Smooth muscle cell (in vitro differentiated cells): ENCODE data around the gene CNTNAP2. TPM values are rescaled to one million over a fixed set of nuclear protein-coding genes. Genes with fewer than 3 reads are reported as not detected.

Experiments used
- DNase-seq: peaks from one replicate; lab custom pipeline; 2025; ENCODE audit not compliant: unreplicated experiment; lab: John Stamatoyannopoulos, UW
- H2AFZ ChIP-seq: fragments of 200-600 bp; sonication (generic); 2 replicates; pipeline ENCODE4 v1.6.0; 2016; ENCODE audit warnings: antibody characterized with exemption, low read depth, mild to moderate bottlenecking
- H3F3A ChIP-seq: fragments of 200-600 bp; sonication (generic); 2 replicates; pipeline ENCODE4 v1.6.0; 2017; ENCODE audit warnings: antibody characterized with exemption, low read depth
- H3K27ac ChIP-seq: fragments of 200-600 bp; sonication (generic); 2 replicates; pipeline ENCODE4 v1.5.1; 2016; ENCODE audit warnings: low read depth, mild to moderate bottlenecking
- H3K27me3 ChIP-seq: fragments of 200-600 bp; sonication (generic); 2 replicates; pipeline ENCODE4 v1.6.1; 2016; ENCODE audit warnings: low read depth, mild to moderate bottlenecking
- H3K36me3 ChIP-seq: fragments of 200-600 bp; sonication (generic); 2 replicates; pipeline ENCODE4 v1.5.1; 2016; ENCODE audit warnings: low read depth
- H3K4me1 ChIP-seq: fragments of 200-600 bp; sonication (generic); 2 replicates; pipeline ENCODE4 v1.5.1; 2016; ENCODE audit warnings: low read depth
- H3K4me2 ChIP-seq: fragments of 200-600 bp; sonication (generic); 2 replicates; pipeline ENCODE4 v1.6.0; 2016; ENCODE audit warnings: mild to moderate bottlenecking
- H3K4me3 ChIP-seq: fragments of 200-600 bp; sonication (generic); 2 replicates; pipeline ENCODE4 v1.5.1; 2016; ENCODE audit warnings: mild to moderate bottlenecking
- H3K79me2 ChIP-seq: fragments of 200-600 bp; sonication (generic); 2 replicates; pipeline ENCODE4 v1.6.0; 2016; ENCODE audit warnings: low read depth, mild to moderate bottlenecking
- H3K9ac ChIP-seq: fragments of 200-600 bp; sonication (generic); 2 replicates; pipeline ENCODE4 v1.6.0; 2016; ENCODE audit warnings: low read depth
- H3K9me3 ChIP-seq: fragments of 200-600 bp; sonication (generic); replicated peaks from 2 replicates; pipeline ENCODE4 v1.5.1; 2016; ENCODE audit warnings: low read depth
- H4K20me1 ChIP-seq: fragments of 200-600 bp; sonication (generic); 2 replicates; pipeline ENCODE4 v1.6.0; 2016; ENCODE audit warnings: low read depth
- CTCF ChIP-seq: fragments of 200-600 bp; sonication (generic); IDR thresholded peaks from 2 replicates; pipeline ENCODE4 v1.5.1; 2017; ENCODE audit warnings: borderline replicate concordance, mild to moderate bottlenecking, antibody characterized with exemption; ENCODE audit not compliant: insufficient read depth, poor library complexity, severe bottlenecking
- WGBS: methylation state at CpG from one replicate; pipeline ENCODE4 v1.1.7; 2016; ENCODE audit warnings: low lambda C conversion rate; 5-methylcytosine and 5-hydroxymethylcytosine counted together
- polyA plus RNA-seq: library from polyadenylated mRNA; unstranded; fragments of >200 nt; fragmentation: Nextera tagmentation; extraction: Ambion mirVana; gene quantifications from 2 replicates; pipeline ENCODE4 v1.2.1, GENCODE V29; 2016
- total RNA-seq: library from RNA; depleted of rRNA; stranded (reverse); fragments of >200 nt; gene quantifications from 2 replicates; pipeline ENCODE4 v1.2.3, GENCODE V29; 2014

CNTNAP2 gene
- total and polyA plus RNA-seq, 2 experiments from 2014 or later, result 1.7 to 9.0 TPM

GRCh38 chr7:146096994-146097393 lies 19.6 kb upstream of the CNTNAP2 start:
- Histone ChIP-seq H3K4me2 (no peak overlapping the region), H3K79me2 (no peaks in the 10 kb centered on the region), H3K27ac (no peak overlapping the region), H2AFZ (no peak overlapping the region), H3K27me3 (peaks cover 7% of the 10 kb centered on the region), H3F3A (no peaks in the 10 kb centered on the region), H3K9me3 (no peaks in the 10 kb centered on the region), H3K9ac (no peak overlapping the region), H3K4me1 (no peaks in the 10 kb centered on the region), H4K20me1 (no peaks in the 10 kb centered on the region), H3K4me3 (no peak overlapping the region), H3K36me3 (no peaks in the 10 kb centered on the region)
- 47% methylated on average over 5 of the region's 5 CpGs for WGBS
- no peak for TF ChIP-seq CTCF
- DNase-seq, result no peak

GRCh38 chr7:146106319-146106718 lies 10.3 kb upstream of the CNTNAP2 start:
- H3K27me3 ChIP-seq, result peaks cover 7% of the 10 kb centered on the region
- 72% methylated on average over 3 of the region's 3 CpGs for WGBS
- no peak overlapping the region for H3K27ac ChIP-seq
- H3K4me1 ChIP-seq, result no peaks in the 10 kb centered on the region
- no peak for DNase-seq
- H3F3A ChIP-seq, result no peaks in the 10 kb centered on the region
- TF ChIP-seq CTCF, result no peak
- H3K9me3 ChIP-seq, result no peaks in the 10 kb centered on the region
- H2AFZ ChIP-seq, result no peak overlapping the region
- H3K36me3 ChIP-seq, result no peaks in the 10 kb centered on the region
- no peaks in the 10 kb centered on the region for H3K79me2 ChIP-seq
- no peaks in the 10 kb centered on the region for H4K20me1 ChIP-seq
- H3K4me3 ChIP-seq, result no peak overlapping the region
- H3K9ac ChIP-seq, result no peak overlapping the region
- no peak overlapping the region for H3K4me2 ChIP-seq

GRCh38 chr7:146112755-146113154 lies 3.8 kb upstream of the CNTNAP2 start:
- Histone ChIP-seq H3K27me3 (peaks cover 20% of the 10 kb centered on the region), H3K36me3 (no peaks in the 10 kb centered on the region), H3K79me2 (no peaks in the 10 kb centered on the region), H3K9ac (no peak overlapping the region), H3K27ac (no peak overlapping the region), H3K4me2 (no peak overlapping the region), H4K20me1 (no peaks in the 10 kb centered on the region), H3K4me1 (peaks cover 7% of the 10 kb centered on the region), H3K9me3 (no peaks in the 10 kb centered on the region), H2AFZ (no peak overlapping the region), H3K4me3 (no peak overlapping the region), H3F3A (peaks cover 4% of the 10 kb centered on the region)
- TF ChIP-seq CTCF, result no peak
- no peak for DNase-seq
- WGBS, result 68% methylated on average over 1 of the region's 1 CpG

- H3K9me3 ChIP-seq, result no peaks in the 10 kb centered on the region
- peaks cover 42% of the 10 kb centered on the region for H3K27me3 ChIP-seq
- H3K4me3 ChIP-seq, result no peak overlapping the region
- H4K20me1 ChIP-seq, result no peaks in the 10 kb centered on the region
- WGBS, result 18% methylated on average over 14 of the region's 15 CpGs
- H3K4me2 ChIP-seq, result peak overlapping the region; percentile 96
- no peak overlapping the region for H2AFZ ChIP-seq
- H3K27ac ChIP-seq, result no peak overlapping the region
- peaks cover 4% of the 10 kb centered on the region for H3F3A ChIP-seq
- DNase-seq, result no peak
- no peak overlapping the region for H3K9ac ChIP-seq
- no peak for TF ChIP-seq CTCF
- no peaks in the 10 kb centered on the region for H3K36me3 ChIP-seq
- no peaks in the 10 kb centered on the region for H3K79me2 ChIP-seq
- peaks cover 7% of the 10 kb centered on the region for H3K4me1 ChIP-seq
These were observed 1.1 kb upstream of the CNTNAP2 start for GRCh38 chr7:146115548-146115850.
